HG03139 (cell line): ENCODE measurements around the gene MCUB.
A peak's percentile ranks its signal among the peaks of the same experiment; 100 is the strongest.
"Not testable (repeated sequence)": the region's sequence is repeated elsewhere in the genome, so short reads cannot be mapped to it uniquely, and the experiment has no call there.

Experiments
- ATAC-seq: cut with Tn5 transposase; IDR thresholded peaks from one replicate; pipeline ENCODE4 v1.9.1; 2021; ENCODE audit not compliant: unreplicated experiment

The MCUB gene

GRCh38 chr4:109559983-109560686 lies at the start of gene MCUB:
Gene MCUB, plus strand, starts transcription at chr4:109560246. Its CDS starts 92 bp downstream, at chr4:109560338.
- peak; percentile 89 for ATAC-seq

GRCh38 chr4:109510687-109511086 lies 49.4 kb upstream of the MCUB start:
- ATAC-seq = no peak

GRCh38 chr4:109511414-109511813 lies 48.6 kb upstream of the MCUB start:
- no peak for ATAC-seq

GRCh38 chr4:109513368-109513767 lies 46.7 kb upstream of the MCUB start:
- ATAC-seq = not testable (repeated sequence)

- ATAC-seq = no peak
Measured at GRCh38 chr4:109532182-109532581, 27.9 kb upstream of the MCUB start.

- ATAC-seq = no peak
Measured at GRCh38 chr4:109545401-109545800, 14.6 kb upstream of the MCUB start.

GRCh38 chr4:109547394-109547793 lies 12.7 kb upstream of the MCUB start:
- no peak for ATAC-seq

- ATAC-seq = no peak
Measured at GRCh38 chr4:109548655-109549054, 11.4 kb upstream of the MCUB start.

GRCh38 chr4:109552237-109552636 lies 7.8 kb upstream of the MCUB start:
- no peak for ATAC-seq

- ATAC-seq = no peak
Measured at GRCh38 chr4:109553130-109553529, 6.9 kb upstream of the MCUB start.

GRCh38 chr4:109554971-109555370 lies 5.1 kb upstream of the MCUB start:
- ATAC-seq = no peak

GRCh38 chr4:109557433-109557832 lies 2.6 kb upstream of the MCUB start:
- no peak for ATAC-seq

GRCh38 chr4:109558095-109558494 lies 2.0 kb upstream of the MCUB start:
- not testable (repeated sequence) for ATAC-seq

GRCh38 chr4:109559625-109559982 lies 442 bp upstream of the MCUB start:
- ATAC-seq = peak; percentile 19

GRCh38 chr4:109560687-109561461 lies 828 bp downstream of the MCUB start:
- ATAC-seq = peak; percentile 56

GRCh38 chr4:109562457-109563239 lies 2.6 kb downstream of the MCUB start:
- ATAC-seq = no peak

- no peak for ATAC-seq
Measured at GRCh38 chr4:109571494-109571893, 11.4 kb downstream of the MCUB start.

GRCh38 chr4:109572154-109572553 lies 12.1 kb downstream of the MCUB start:
- ATAC-seq = no peak

- ATAC-seq = no peak
Measured at GRCh38 chr4:109574443-109574850, 14.4 kb downstream of the MCUB start.

- ATAC-seq = no peak
Measured at GRCh38 chr4:109574931-109575804, 15.1 kb downstream of the MCUB start.

GRCh38 chr4:109576462-109576861 lies 16.4 kb downstream of the MCUB start:
- ATAC-seq = no peak
